NT2/D1 (cell line): Measurements from ENCODE around the gene GALNT12.

Source experiments
- DNase-seq: peaks from one replicate; pipeline ENCODE4 v3.0.0-alpha.2; 2011; ENCODE audit warnings: low read depth, low spot score
- H3K27me3 ChIP-seq: 2 replicates; pipeline ENCODE4 v1.6.0; 2011; ENCODE audit warnings: mild to moderate bottlenecking; ENCODE audit not compliant: insufficient read length, insufficient read depth
- H3K36me3 ChIP-seq: 2 replicates; pipeline ENCODE4 v1.6.1; 2011; ENCODE audit warnings: mild to moderate bottlenecking, low read length, mixed read lengths; ENCODE audit not compliant: insufficient read depth, insufficient read length
- H3K4me1 ChIP-seq: 2 replicates; pipeline ENCODE4 v1.5.1; 2011; ENCODE audit not compliant: insufficient read depth, insufficient read length
- H3K4me3 ChIP-seq: 2 replicates; pipeline ENCODE4 v1.5.1; 2011; ENCODE audit warnings: low read depth; ENCODE audit not compliant: insufficient read length
- H3K9ac ChIP-seq: 2 replicates; pipeline ENCODE4 v1.6.0; 2011; ENCODE audit warnings: low read depth; ENCODE audit not compliant: insufficient read length
- H3K9me3 ChIP-seq: 2 replicates; pipeline ENCODE4 v1.5.1; 2011; ENCODE audit warnings: mild to moderate bottlenecking, low read length; ENCODE audit not compliant: insufficient read depth
- SUZ12 ChIP-seq: IDR thresholded peaks from 2 replicates; pipeline ENCODE4 v1.6.1; 2011; ENCODE audit not compliant: insufficient read length, insufficient read depth; ENCODE audit errors: extremely low read depth
- YY1 ChIP-seq: IDR thresholded peaks from 2 replicates; pipeline ENCODE4 v1.6.1; 2011; ENCODE audit not compliant: insufficient read length, insufficient read depth
- ZNF274 ChIP-seq: IDR thresholded peaks from 2 replicates; pipeline ENCODE4 v1.6.1; 2011; ENCODE audit warnings: mild to moderate bottlenecking, low read depth, low read length

GALNT12 gene

DNA sequence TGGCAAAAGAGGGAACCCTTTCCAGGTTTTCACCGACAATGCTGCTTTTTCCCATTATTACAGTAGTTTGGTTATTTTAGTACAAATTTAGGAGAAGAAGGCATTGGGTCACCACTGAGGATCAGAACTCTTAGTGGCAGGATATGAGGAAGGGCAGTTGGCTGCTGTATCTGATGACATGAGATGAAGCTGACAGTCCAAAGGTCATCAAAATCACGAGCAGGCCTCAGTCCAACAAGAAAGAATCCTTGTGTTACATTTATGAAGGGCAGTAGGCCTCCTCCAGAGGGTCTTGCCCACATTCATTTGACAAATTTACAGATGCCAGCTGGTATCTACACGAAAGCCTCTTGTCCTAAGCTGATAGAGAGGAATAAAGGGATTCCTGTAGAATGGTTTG, 86.7 kb downstream of the GALNT12 start:
- Histone ChIP-seq H3K4me3 (no peak overlapping the region), H3K4me1 (no peaks in the 10 kb centered on the region), H3K9ac (no peak overlapping the region), H3K27me3 (no peaks in the 10 kb centered on the region), H3K9me3 (peaks cover 11% of the 10 kb centered on the region), H3K36me3 (no peaks in the 10 kb centered on the region)
- TF ChIP-seq SUZ12 (no peak), ZNF274 (no peak), YY1 (no peak)
- DNase-seq: no peak

DNA sequence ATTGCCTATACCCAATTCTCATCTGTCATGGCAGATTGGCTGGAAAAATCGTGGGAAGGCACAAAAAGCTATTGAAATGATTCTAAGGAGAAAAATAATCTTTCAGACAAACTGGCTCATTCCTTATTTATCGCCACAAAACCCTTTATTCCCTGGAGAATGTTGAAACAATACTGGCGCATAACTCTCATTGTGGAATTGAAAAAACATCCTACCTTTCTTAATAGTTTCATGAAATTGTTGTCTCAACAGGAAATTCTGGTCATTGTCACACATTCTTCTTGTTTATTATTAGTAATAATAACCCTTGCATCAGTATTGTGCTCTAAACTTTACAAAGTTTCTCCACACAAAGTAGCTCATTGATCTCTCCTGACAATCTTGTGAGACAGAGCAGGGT, 87.3 kb downstream of the GALNT12 start:
- TF ChIP-seq ZNF274: no peak
- TF ChIP-seq YY1: no peak
- TF ChIP-seq SUZ12: no peak
- no peaks in the 10 kb centered on the region for H3K36me3 ChIP-seq
- H3K27me3 ChIP-seq: no peaks in the 10 kb centered on the region
- H3K4me1 ChIP-seq: no peaks in the 10 kb centered on the region
- no peak overlapping the region for H3K4me3 ChIP-seq
- no peak overlapping the region for H3K9ac ChIP-seq
- peaks cover 11% of the 10 kb centered on the region for H3K9me3 ChIP-seq
- no peak for DNase-seq

DNA sequence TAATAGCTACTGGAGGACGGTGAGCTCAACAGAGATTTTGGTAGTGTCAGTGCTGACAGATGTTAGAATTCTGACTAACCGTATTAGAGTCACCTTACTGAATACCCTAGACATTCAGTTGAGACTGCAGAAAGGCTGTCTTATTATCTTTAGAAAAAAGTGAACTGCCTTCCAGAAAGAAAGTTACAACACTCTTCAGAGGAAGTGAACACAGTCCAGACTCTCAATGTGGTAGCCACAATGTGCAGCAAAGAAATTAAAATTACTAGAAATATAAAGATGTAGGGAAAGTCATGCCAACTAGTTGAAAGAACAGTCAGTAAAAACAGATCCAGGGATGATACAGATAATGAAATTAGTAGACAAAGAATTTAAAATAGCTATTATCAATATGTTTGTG, 89.2 kb downstream of the GALNT12 start:
- H3K9me3 ChIP-seq: peaks cover 11% of the 10 kb centered on the region
- no peak for TF ChIP-seq ZNF274
- TF ChIP-seq SUZ12: no peak
- TF ChIP-seq YY1: no peak
- H3K27me3 ChIP-seq: no peaks in the 10 kb centered on the region
- H3K4me3 ChIP-seq: no peak overlapping the region
- no peak for DNase-seq
- no peaks in the 10 kb centered on the region for H3K4me1 ChIP-seq
- H3K9ac ChIP-seq: no peak overlapping the region
- no peaks in the 10 kb centered on the region for H3K36me3 ChIP-seq

DNA sequence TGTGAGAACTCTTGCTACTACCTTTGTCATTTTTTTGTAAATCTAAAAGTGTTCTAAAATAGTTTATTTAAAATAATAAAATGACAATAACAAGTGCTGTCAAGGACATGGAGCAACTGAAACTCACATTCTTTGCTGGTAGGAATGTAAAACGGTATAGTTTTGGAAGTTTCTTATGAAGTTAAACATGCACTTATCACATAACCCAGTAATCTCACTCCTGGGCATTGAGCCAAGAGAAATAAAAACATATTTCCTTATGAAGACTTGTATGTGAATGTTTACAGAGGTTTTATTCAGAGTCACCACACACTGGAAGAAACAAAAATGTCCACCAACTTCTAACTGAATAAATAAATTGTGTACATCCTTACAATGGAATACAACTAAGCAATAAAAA, 90.3 kb downstream of the GALNT12 start:
- no peak for TF ChIP-seq YY1
- no peak for TF ChIP-seq ZNF274
- no peak for TF ChIP-seq SUZ12
- Histone ChIP-seq H3K9ac (no peak overlapping the region), H3K4me3 (no peak overlapping the region), H3K9me3 (peaks cover 11% of the 10 kb centered on the region), H3K36me3 (no peaks in the 10 kb centered on the region), H3K4me1 (no peaks in the 10 kb centered on the region), H3K27me3 (no peaks in the 10 kb centered on the region)
- DNase-seq: no peak

DNA sequence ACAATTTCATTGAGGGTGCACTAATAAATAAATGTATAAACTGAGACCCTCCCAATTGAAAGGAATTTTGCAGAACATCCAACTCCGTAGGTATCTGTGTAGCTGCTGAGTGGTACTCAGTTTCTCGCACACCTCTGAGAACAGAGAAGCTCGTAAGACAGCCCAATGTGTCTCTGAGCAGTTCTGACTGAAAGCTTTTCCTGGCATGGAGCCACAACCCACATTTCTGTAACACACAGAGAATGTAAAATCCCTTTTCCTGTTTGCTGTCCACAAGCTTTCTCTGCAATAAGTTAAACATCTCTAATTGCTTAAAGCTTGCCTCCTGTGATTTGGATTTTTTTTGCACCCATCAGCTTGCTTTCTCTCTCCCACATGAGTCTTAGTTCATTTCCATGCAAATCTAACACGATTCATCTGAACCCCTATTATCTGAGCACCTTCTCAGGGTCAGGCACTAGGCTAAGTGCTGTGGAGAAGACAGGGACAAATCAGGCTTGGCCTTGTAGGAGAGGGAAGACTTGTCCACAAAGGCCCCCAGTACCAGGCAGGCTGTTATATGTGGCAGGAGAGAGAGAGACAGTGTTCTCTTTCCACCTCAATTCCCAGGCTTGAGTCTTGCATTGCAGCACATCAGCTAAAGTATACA, 92.1 kb downstream of the GALNT12 start:
- no peak overlapping the region for H3K9ac ChIP-seq
- H3K9me3 ChIP-seq: peaks cover 11% of the 10 kb centered on the region
- no peaks in the 10 kb centered on the region for H3K36me3 ChIP-seq
- no peaks in the 10 kb centered on the region for H3K27me3 ChIP-seq
- no peak overlapping the region for H3K4me3 ChIP-seq
- no peak for DNase-seq
- TF ChIP-seq YY1: no peak
- TF ChIP-seq ZNF274: no peak
- TF ChIP-seq SUZ12: no peak
- no peaks in the 10 kb centered on the region for H3K4me1 ChIP-seq
